ENCODE results near the gene ROBO1.

The ROBO1 gene

GRCh38 chr3:78918361-78919020, 849.3 kb downstream of the ROBO1 start:
- TF ChIP-seq, protein P1, sequence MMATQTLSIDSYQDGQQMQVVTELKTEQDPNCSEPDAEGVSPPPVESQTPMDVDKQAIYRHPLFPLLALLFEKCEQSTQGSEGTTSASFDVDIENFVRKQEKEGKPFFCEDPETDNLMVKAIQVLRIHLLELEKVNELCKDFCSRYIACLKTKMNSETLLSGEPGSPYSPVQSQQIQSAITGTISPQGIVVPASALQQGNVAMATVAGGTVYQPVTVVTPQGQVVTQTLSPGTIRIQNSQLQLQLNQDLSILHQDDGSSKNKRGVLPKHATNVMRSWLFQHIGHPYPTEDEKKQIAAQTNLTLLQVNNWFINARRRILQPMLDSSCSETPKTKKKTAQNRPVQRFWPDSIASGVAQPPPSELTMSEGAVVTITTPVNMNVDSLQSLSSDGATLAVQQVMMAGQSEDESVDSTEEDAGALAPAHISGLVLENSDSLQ (IDR thresholded peaks at IDR 0.05), result no peak
- TF ChIP-seq FOXK2 (IDR thresholded peaks at IDR 0.05) (no peak), CTBP1 (IDR thresholded peaks at IDR 0.05; ENCODE audit: borderline replicate concordance) (no peak), L3MBTL2 (conservative IDR thresholded peaks at IDR 0.05) (no peak), FOXA1 (IDR thresholded peaks at IDR 0.05) (no peak), ZNF384 (IDR thresholded peaks at IDR 0.05) (no peak), ARNT (IDR thresholded peaks at IDR 0.05) (no peak), ELF4 (IDR thresholded peaks at IDR 0.05) (no peak)
- no peak for DNase-seq (ENCODE audit: extremely low spot score)
- ChIA-PET CTCF (no interaction called here), POLR2A (interaction anchor here (1.4 kb wide), 1 partner anchor 101 kb away, joined by 5 read pairs; no protein-coding TSS in a partner anchor)

DNA sequence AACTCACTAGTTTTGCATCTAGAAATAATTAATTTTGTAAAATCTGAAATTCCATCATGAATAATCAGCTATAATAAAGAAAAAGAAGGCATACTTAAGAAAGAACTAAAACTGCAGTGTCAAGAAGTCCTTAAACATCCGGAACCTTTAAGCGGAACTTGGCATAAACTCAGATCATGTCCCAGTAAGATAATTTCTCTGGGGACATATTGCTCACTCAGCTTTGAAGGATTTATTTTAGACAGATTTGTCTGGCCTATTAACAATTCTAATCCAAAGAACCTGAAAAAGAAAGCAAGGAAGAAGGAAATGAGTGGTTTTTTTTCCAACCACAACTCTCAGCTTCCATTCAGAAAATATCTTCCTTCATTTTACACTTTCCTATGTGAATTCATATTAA, 850.3 kb downstream of the ROBO1 start:
- CTCF ChIA-PET, result no interaction called here
- TF ChIP-seq ARNT (IDR thresholded peaks at IDR 0.05) (no peak), FOXA1 (IDR thresholded peaks at IDR 0.05) (no peak), FOXM1 (IDR thresholded peaks at IDR 0.05; ENCODE audit: borderline replicate concordance) (no peak), HDGF (IDR thresholded peaks at IDR 0.05; ENCODE audit: borderline replicate concordance) (no peak), FOXK2 (IDR thresholded peaks at IDR 0.05) (no peak), LEF1 (IDR thresholded peaks at IDR 0.05; ENCODE audit: borderline replicate concordance) (no peak), SUZ12 (IDR thresholded peaks at IDR 0.05) (no peak), NFRKB (IDR thresholded peaks at IDR 0.05) (no peak), TARDBP (IDR thresholded peaks at IDR 0.05) (no peak), ELF4 (IDR thresholded peaks at IDR 0.05) (no peak), L3MBTL2 (conservative IDR thresholded peaks at IDR 0.05) (no peak)
- TF ChIP-seq, protein P1 (IDR thresholded peaks at IDR 0.05), result no peak
- POLR2A ChIA-PET, result interaction anchor here (1.4 kb wide), 1 partner anchor 102 kb away, joined by 5 read pairs; no protein-coding TSS in a partner anchor
- no peak for DNase-seq (ENCODE audit: extremely low spot score)

DNA sequence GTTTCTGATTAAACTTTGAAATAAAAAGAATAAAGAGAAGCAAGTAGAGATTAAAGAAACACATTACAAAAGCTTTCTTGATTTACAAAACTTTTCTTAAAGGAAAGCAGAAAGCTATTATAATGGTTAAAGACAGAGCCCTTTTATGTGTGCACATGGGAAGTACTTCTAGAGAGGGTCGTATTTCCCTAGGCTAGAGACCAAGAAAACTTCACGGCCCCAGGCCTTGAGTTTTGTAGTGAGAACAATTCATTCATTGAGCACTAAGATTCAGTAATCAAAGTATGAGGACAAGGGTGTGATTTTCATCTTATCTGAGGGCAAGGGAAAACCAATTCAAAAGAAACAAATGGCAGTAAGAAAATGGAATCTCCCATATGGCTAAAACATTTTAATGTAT, 854.1 kb downstream of the ROBO1 start:
- TF ChIP-seq LEF1 (IDR thresholded peaks at IDR 0.05; ENCODE audit: borderline replicate concordance) (no peak), SP1 (IDR thresholded peaks at IDR 0.05) (no peak)
- DNase-seq (ENCODE audit: extremely low spot score), result no peak
- POLR2A ChIA-PET, result no interaction called here
- CTCF ChIA-PET, result no interaction called here

- ChIA-PET CTCF (no interaction called here), POLR2A (interaction anchor here (0.9 kb wide), 1 partner anchor 54 kb away, joined by 3 read pairs; no protein-coding TSS in a partner anchor)
- no peak for DNase-seq (ENCODE audit: extremely low spot score)
- no peak for TF ChIP-seq SP1 (IDR thresholded peaks at IDR 0.05)
- TF ChIP-seq NFRKB (IDR thresholded peaks at IDR 0.05), result no peak
- TF ChIP-seq CTBP1 (IDR thresholded peaks at IDR 0.05; ENCODE audit: borderline replicate concordance), result no peak
- TF ChIP-seq FOXK2 (IDR thresholded peaks at IDR 0.05), result no peak
- no peak for TF ChIP-seq LEF1 (IDR thresholded peaks at IDR 0.05; ENCODE audit: borderline replicate concordance)
- TF ChIP-seq FOXM1 (IDR thresholded peaks at IDR 0.05; ENCODE audit: borderline replicate concordance), result no peak
- TF ChIP-seq, protein P1 (IDR thresholded peaks at IDR 0.05), result no peak
- TF ChIP-seq ZNF384 (IDR thresholded peaks at IDR 0.05), result no peak
- no peak for TF ChIP-seq ARNT (IDR thresholded peaks at IDR 0.05)
- TF ChIP-seq FOXA1 (IDR thresholded peaks at IDR 0.05), result no peak
- TF ChIP-seq HDGF (IDR thresholded peaks at IDR 0.05; ENCODE audit: borderline replicate concordance), result no peak
- TF ChIP-seq TARDBP (IDR thresholded peaks at IDR 0.05), result no peak
- TF ChIP-seq BHLHE40 (IDR thresholded peaks at IDR 0.05; ENCODE audit: borderline replicate concordance), result no peak
- no peak for TF ChIP-seq L3MBTL2 (conservative IDR thresholded peaks at IDR 0.05)
- no peak for TF ChIP-seq ELF4 (IDR thresholded peaks at IDR 0.05)
- TF ChIP-seq SUZ12 (IDR thresholded peaks at IDR 0.05), result no peak
These were observed 855.1 kb downstream of the ROBO1 start for GRCh38 chr3:78912687-78913086.

GRCh38 chr3:78912259-78912658, 855.5 kb downstream of the ROBO1 start:
- DNase-seq (ENCODE audit: extremely low spot score), result no peak
- no peak for TF ChIP-seq TARDBP (IDR thresholded peaks at IDR 0.05)
- TF ChIP-seq ZNF384 (IDR thresholded peaks at IDR 0.05), result no peak
- no peak for TF ChIP-seq ARNT (IDR thresholded peaks at IDR 0.05)
- POLR2A ChIA-PET, result interaction anchor here (0.9 kb wide), 1 partner anchor 53 kb away, joined by 3 read pairs; no protein-coding TSS in a partner anchor
- CTCF ChIA-PET, result no interaction called here

- no peak for TF ChIP-seq FOXK2 (IDR thresholded peaks at IDR 0.05)
- no peak for TF ChIP-seq NFRKB (IDR thresholded peaks at IDR 0.05)
- TF ChIP-seq L3MBTL2 (conservative IDR thresholded peaks at IDR 0.05), result no peak
- no peak for TF ChIP-seq SP1 (IDR thresholded peaks at IDR 0.05)
- no peak for TF ChIP-seq BHLHE40 (IDR thresholded peaks at IDR 0.05; ENCODE audit: borderline replicate concordance)
- TF ChIP-seq, protein P1 (IDR thresholded peaks at IDR 0.05), result no peak
- TF ChIP-seq TARDBP (IDR thresholded peaks at IDR 0.05), result no peak
- no peak for TF ChIP-seq LEF1 (IDR thresholded peaks at IDR 0.05; ENCODE audit: borderline replicate concordance)
- no peak for TF ChIP-seq SUZ12 (IDR thresholded peaks at IDR 0.05)
- TF ChIP-seq FOXM1 (IDR thresholded peaks at IDR 0.05; ENCODE audit: borderline replicate concordance), result no peak
- TF ChIP-seq ARNT (IDR thresholded peaks at IDR 0.05), result no peak
- DNase-seq (ENCODE audit: extremely low spot score), result no peak
- ChIA-PET CTCF (no interaction called here), POLR2A (no interaction called here)
These were observed 856.4 kb downstream of the ROBO1 start for GRCh38 chr3:78911394-78911793.
